Stimulated activated CD8-positive, alpha-beta memory T cell treated with anti-CD3 and anti-CD28 coated beads, Interleukin-2, amount 100 ng/mL, for 48 hours (primary cell): ENCODE measurements around the gene DTNB.
"Not testable (repeated sequence)": the region's sequence is repeated elsewhere in the genome, so short reads cannot be mapped to it uniquely, and the experiment has no call there.

Experiments
- DNase-seq, 2 donors: peaks; one replicate each; pipeline ENCODE4 v3.0.0-alpha.2; 2020; ENCODE audit warnings: low read depth in 2 of 2

Gene DTNB

DNA sequence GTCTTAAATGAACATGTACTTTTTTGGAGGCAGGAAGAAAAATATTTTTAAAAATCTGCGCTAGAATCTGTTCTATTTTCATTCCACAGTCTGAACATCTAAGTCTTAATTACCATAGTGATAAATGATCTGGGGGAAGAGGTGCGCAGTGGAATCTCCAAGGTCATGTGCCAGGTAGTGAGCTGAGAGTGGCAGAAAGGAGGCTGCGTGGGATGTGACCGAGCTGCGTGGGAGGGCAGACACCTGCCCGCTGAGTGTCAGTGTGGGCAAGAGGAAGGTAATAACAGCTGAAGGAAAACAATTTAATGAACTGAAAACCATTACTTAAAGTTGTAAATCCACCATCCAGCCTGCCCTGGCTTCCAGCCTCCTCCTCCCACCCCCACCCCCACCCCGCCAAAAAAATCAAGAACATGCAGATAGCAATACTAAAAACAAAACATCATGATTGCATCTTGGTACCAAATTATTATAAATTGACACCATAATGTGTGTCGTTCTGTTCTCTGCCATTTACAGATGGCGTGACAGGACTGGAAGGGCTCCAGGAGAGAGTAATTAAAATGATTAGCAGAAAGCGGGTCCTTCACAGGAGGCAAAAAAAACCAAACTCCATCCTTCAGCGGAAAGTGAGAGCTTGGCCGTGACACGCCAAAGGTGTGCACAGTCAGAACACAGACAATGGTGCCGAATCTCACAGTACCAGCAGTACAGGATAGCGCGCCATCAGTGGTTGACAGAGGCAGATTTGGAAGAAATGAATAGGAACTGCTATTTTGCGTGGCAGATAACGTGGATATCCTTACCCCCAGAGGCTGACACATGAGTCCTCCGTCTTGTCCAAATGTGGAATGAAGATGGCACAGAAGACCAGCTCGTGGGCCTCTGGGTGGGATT is 11.4 kb upstream of the DTNB start:
- no peak for DNase-seq

DNA sequence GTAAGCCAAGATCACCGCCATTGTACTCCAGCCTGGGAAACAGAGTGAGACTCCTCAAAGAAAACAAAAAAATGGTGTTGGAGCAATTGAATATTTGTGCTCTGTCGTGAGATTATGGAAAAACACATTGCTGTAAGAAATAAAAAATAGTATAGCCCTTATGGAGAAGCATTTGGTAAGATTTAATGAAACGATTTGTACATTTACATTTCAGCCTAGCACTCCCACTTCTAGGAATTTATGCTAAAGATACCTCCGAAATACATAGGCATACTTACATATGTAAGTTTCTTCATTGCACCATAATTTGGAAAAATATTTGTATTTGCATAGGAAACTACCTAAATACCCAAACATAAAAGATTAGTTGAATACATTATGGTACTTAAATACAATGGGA is 8.7 kb upstream of the DTNB start:
- DNase-seq: no peak

DNA sequence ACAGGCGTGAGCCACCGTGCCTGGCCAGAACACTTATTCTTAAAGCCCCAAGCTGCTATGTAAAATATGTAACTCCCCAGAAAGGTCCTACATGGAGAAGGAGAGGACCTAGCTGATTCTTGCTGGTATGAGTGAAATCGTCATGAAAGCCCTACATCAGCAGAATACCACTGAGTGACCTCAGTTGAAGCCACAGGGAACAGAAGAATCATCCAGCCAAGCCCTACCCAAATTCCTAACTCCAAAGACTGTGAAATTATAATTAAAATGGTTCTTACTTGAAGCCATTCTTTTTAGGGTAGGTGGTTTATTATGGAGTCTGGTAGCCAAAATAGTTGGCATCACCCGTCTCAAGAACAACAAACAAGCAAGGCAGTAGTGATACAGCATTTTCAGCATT is 4.5 kb upstream of the DTNB start:
- DNase-seq: no peak

DNA sequence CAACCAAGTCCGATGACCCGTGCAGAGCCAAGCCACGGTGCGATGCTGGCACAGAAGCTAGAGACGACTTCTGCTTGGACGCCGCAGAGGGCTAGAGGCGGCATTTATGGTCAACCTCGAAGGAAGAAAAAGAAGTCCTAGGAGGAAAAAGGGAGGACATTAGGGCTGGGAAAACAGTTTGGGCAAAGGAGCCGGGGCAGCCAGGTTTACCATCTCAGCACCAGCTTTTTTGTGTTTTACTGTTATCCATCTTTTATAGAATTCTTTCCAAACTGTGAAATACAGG is 643 bp upstream of the DTNB start:
- no peak for DNase-seq

DNA sequence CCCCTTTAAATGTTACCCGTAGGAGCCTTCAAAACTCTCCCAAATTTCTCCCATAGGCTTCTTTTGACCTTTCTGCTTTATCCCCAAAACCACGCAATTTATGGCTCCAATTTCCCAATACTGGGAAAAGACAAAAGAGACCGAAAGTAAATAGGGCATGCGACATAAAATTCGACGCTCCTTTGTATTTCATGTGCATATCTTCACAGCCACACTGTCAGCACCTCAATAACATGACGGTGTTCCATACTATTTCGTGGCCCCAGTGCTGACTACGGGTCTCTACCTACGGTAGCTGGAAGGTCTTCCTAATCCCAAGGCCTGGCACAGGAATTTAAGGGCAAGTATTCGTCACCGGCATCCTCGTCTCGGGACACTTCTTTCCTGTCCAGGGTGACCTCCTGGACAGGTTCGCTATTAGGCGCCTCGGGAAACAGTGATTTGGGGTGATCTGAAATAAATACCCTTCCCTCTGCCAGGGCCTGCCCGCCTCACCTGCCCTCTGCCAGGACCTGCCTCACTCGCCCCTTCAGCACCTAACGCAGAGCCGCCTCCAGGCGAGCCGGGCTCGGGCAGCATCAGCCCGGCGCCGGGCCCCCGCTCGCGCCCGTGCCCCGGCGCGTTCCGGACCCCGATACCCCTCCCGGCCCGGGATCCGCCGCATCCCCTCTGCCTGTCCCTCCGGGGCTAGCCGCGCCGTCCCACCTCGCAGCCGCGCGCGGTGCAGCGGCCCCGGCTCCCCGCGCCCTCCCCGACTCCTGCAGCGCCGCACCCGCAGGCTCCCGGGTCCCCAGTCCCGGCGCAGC is 680 bp downstream of the DTNB start:
- peak; percentile 50 to 55 for DNase-seq

DNA sequence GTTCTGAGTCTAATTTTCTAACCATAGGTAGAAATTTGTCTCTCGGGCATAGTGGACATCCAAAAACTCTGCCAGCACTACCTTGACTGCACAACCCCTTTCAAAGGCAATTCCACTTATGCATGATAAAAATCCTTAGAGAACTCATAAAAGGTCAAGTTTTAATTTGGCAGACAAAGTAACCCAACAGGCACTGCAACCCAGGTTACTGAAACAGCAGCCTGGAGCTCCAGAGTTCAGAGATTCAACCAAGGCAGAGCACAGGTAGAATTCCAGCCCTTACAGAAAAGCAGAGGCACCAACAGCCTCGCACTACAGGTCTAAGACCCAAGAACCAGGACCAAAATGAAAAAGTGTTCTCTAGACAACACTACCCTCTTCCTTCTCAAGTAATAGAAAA is 1.8 kb downstream of the DTNB start:
- no peak for DNase-seq

DNA sequence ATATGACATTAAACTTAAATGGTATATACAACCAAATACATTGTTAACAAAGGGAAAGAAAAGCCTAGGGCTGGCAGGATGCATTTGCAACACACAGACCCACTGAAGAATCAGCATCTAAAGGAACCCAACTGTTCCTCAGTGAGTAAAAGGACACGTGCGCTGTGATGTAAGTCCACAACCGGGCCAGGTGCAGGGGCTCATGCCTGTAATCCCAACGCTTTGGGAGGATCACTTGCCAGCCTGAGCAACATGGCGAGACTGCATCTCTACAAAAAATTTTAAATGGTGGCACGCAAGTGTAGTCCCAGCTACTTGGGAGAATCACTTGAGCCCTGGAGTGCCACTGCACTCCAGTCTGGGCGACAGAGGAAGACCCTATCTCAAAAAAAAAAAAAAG is 3.9 kb downstream of the DTNB start:
- DNase-seq: no peak

DNA sequence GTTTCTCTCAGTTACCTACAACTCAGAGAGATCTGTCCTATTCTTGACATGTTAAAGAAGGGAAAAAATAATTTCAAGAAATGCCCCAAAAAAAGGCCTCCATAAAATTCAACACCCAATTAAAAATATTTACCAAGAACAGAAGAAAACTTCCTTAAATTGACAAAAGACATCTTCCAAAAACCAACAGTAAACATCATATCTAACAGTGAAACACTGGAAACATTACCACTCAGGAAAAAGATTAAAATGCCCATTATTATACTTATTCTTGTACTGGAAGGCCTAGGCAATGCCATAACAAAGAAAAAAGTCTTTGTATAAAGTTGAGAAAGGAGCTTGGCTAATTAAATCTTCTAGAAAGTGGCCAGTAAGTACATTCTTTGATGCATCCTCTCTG is 7.2 kb downstream of the DTNB start:
- no peak for DNase-seq

DNA sequence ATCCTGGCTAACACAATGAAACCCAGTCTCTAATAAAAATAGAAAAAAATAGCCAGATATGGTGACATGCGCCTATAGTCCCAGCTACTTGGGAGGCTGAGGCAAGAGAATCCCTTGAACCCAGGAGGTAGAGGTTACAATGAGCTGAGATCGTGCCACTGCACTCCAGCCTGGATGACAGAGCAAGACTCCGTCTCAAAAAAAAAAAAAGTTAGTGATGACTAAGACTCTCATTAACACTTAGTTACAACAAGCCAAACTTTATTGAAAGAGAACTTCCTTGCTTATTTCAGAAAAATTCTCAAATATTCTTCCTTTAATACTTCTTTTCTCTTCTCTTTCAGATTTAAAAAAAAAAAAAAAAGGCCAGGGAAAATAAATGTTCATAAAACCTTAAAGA is 7.9 kb downstream of the DTNB start:
- DNase-seq: not testable (repeated sequence)

DNA sequence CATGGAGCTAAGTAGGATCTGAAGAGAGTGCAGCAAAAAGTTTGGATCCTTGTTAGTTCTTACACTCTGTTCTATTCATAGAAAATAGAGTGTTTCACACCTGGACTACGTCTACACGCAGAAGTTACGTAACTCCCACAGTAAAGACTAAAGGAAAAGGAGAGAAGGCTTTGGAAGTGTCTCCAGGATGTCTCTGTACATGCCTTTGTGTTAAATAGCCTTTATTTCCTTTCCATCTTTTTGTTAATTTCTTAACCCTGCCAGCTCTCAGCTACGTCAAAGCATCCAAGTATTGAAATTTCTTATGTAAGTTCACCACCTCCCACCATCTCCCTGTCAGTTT is 8.4 kb downstream of the DTNB start:
- no peak for DNase-seq

DNA sequence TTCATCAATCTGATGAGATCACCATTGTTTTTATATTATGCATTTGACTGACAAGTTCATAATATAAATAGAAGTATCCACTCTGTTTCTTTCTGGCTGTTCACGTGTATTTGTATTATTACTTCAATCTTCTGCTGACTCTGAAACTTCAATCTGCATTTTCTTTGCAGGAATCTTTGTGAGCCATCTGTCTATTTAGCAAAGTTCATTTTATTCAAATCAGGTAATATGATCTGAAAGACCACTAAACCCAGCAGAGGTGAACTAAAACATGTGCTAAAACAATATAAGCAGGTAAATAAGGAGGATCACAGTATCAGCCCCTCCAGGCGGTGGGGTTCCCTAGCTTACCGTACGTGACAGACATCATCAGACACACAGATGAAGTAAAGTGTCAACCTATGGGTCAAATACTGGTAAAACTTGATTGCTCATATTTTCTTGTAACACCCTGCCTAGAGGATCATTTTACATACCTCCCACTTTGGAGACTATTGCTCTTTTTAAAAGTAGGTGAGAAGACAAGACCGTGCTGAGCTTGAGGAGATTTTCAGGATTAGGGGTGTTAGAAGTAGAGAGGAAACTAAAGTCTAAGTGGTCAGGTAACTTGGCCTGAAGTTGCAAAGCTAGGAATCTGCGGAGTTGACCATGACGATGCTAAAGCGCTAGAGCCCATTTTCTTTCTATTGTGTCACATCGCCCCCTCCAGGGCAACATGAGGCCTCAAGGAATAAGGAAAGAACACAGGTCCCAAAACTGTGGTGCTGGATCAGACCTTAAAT is 9.0 kb downstream of the DTNB start:
- DNase-seq: no peak

DNA sequence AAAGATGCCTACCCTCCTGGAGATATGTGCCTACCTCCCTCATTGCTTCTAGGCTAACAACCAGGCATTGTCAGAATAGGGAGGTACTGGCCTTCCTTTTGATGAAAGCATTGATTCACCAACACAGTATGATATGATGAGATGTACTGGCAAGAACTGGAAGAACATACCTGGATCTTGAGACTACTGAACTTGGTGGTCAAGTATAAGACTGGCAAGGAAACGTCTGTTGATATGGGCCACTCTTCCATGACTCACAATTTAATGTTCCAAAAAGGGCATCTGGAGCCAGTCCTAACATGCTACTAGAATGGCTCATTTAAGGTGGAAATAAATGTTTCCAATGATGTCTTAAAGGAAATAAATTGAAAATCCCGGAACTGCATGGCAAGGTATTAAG is 18.1 kb downstream of the DTNB start:
- DNase-seq: no peak

DNA sequence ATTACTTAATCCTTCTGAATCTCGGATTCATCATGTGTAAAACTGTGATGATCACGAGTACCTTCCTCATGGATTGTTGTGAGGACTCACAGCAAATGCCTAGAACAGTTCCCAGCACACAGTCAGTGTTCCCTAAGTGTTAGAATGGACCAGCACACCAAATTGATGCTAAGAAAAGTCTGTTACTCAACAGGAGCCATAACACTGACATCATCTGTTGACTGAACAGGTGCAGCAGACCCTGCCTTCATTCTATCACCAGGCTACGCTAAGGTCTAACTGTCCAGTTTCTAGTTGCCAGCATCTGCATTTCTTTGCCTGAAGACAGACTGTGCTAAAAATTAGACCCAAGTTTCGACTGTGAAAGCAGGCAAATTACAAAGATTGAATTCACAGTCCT is 18.6 kb downstream of the DTNB start:
- no peak for DNase-seq

DNA sequence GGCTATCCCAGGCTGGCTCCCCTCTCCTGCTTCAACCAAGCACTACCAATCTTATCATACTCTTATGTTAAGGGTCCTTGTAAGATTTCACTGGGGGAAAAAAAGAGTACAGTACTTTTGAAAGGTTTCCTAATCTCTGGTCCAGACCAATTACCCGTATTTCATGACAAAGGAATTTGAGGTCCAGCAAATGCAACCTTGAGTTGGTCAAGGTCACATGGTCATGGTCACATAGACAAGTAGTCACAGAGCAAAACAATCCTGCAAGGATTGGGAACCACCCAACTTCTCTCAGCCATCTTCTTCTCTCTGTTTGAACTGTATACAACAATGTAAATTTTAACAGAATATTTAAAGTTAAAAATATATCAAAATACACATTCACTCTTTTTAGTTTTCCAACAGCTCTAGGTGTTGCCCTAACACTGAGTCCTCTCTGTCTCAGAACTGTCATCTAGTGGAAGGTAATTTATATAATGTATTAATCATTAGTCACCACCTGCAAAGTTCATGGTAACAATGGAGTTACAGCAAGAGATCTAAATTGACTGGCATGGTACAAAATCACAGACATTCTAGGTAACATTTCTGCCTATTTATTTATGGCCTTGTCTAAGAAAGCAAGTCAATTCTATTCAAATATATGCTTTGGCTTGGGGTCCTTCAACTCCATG is 21.5 kb downstream of the DTNB start:
- no peak for DNase-seq

DNA sequence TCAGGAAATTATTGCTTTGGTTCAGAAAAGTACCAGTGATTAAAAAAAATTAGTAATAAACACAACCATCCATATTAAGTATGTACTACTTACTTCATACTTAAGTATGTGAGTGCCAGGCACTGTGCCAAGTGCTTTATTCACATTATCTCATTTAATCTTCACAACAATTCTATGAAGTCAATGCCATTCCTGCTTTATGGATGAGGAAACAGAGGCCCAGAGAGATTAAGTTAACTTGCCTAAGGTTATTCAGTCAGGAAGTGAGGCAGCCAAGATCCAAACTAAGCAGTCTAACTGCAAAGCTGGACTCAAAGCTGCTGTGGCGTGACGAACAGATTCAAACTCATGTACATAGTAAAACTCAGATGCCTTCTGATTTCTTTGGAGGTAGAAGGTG is 22.3 kb downstream of the DTNB start:
- DNase-seq: no peak

DNA sequence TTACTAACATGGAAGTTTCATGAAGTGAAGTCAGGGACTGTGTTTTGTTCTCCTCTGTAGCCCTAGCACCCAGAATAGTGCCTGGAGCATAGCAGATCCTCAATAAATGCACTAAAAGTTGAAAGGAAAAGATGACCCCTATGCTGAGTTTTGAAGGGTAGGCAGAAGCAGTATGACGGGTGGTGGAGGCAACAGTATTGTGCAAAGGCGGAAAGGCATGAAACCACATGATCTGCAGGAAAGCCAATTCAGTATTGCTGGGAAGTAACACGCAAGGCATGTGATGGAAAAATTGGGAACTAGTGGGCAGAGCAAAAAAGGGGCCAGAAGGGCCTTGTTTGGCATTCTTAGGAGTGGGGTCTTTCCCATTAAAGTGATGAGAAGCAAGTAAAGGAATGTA is 23.1 kb downstream of the DTNB start:
- no peak for DNase-seq

DNA sequence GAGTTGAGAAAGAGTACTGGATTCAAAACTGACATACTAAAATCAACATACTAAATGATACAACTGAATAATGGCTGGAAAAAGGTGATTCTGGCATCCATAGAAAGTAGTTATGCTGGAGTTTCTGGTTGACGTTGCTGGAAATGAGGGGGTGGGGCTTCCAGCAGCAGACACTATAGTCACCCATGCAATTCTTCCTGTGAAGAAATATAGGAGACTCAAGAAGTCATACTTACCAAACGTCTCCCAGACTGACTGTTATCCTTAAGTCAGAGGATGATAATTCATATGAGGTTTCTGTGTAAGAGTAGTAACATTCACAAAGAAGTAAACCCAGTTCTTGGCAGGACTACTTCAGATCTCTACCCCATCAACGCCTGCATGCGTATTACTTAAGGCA is 23.6 kb downstream of the DTNB start:
- DNase-seq: no peak

DNA sequence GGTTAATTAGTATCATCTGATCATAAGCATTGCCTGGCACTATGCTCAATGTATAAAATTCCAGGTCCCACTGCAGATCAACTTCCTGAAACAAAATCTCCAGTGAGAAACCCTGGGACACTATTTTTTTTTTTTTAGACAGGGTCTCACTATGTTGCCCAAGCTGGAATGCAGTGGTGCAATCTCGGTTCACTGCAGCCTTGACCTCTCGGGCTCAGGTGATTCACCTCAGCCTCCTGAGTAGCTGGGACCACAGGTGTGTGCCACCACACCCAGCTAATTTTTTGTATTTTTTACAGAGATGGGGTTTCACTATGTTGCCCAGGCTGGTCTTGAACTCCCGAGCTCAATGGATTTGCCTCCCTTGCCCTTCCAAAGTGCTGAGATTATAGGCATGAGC is 31.1 kb downstream of the DTNB start:
- no peak for DNase-seq

DNA sequence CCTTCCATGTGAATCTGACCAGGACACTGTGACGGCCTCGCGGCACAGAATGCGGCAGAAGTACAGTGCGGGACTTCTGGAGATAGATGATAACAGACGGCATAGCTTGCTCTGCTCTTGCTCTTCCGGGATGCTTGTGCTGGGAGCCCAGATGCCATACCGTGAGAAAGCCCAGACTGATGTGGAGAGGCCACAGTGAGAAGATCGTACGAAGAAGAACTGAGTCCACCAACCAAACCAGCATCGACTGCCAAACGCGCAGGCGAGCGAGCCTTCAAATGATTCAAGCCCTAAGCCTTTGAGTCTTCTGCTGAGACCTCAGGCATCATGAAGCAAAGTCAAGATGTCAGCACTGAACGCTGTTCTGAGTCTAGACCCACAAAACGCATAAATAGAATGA is 33.7 kb downstream of the DTNB start:
- no peak for DNase-seq

DNA sequence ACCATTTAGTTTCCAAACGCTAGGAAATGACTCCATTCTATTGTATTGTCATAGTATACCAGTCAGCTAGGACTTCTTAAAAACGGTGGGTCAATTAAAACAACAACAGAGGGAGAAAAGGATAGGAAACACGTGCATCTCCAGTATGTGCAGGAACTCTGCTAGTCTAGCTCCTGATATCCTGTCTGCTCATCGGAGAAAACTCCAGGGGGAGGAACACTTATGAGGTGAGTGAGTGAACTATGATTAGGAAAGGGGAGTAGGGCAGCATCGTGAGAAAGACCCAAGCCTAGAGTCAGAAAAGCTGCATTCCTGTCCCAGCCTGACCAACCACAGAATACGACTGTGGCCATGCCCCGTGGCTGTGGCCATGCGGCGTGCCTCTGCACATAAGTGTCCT is 34.2 kb downstream of the DTNB start:
- no peak for DNase-seq

DNA sequence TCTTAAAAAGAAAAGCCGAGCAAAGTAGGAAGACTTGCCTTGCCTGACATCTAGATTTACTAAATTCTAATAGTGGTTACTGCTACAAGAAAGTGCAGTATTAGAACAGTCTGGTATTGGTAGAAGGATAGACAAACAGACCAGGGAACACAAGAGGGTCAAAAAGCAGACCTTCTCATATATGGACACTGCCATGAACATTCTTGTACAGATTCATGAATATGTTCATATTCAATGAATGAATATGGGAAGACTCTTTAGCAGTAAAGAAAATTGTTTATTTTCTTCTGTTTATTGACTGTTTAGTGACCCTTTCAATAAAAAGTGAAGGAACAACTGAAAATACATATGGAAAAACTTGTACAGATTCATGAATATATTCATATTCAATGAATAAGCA is 37.6 kb downstream of the DTNB start:
- no peak for DNase-seq

DNA sequence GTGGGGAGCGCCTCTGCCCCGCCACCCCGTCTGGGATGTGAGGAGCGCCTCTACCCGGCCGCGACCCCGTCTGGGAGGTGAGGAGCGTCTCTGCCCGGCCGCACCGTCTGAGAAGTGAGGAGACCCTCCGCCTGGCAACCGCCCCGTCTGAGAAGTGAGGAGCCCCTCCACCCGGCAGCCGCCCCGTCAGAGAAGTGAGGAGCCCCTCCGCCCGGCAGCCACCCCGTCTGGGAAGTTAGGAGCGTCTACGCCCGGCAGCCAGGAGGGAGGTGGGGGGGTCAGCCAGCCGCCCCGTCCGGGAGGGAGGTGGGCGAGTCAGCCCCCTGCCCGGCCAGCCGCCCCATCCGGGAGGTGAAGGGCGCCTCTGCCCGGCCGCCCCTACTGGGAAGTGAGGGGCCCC is 39.6 kb downstream of the DTNB start:
- DNase-seq: not testable (repeated sequence)
